Heart right ventricle (tissue), 16 donors: ENCODE measurements around the gene MC2R. TPM values are rescaled to one million over a fixed set of nuclear protein-coding genes. Genes with fewer than 3 reads are reported as not detected.

Experiments
- ATAC-seq, 8 donors: fragments of 200-7000 bp; cut with Tn5 transposase; one replicate each; pipeline ENCODE4 v1.9.1; 2020; ENCODE audit warnings: mild to moderate bottlenecking in 8 of 8, moderate library complexity in 8 of 8, moderate number of reproducible peaks in 1 of 8
- DNase-seq, 2 donors: peaks; one replicate each; pipeline ENCODE4 v3.0.0-alpha.2; 2020
- H3K27ac ChIP-seq, 10 donors: fragments of 200-600 bp; sonication (generic) in 2 of 10; one replicate each; pipeline versions ENCODE4 v1.5.0 to v1.8.0; 2020 to 2022; ENCODE audit warnings: mild to moderate bottlenecking in 3 of 10
- H3K27me3 ChIP-seq, 7 donors: fragments of 200-600 bp; one replicate each; pipeline ENCODE4 v1.8.0; 2021 to 2022; ENCODE audit warnings: mild to moderate bottlenecking in 2 of 7
- H3K36me3 ChIP-seq, 9 donors: fragments of 200-600 bp; sonication (generic) in 1 of 9; one replicate each; pipeline versions ENCODE4 v1.5.0 to v1.8.0; 2020 to 2022; ENCODE audit warnings: mild to moderate bottlenecking in 2 of 9
- H3K4me1 ChIP-seq, 9 donors: fragments of 200-600 bp; sonication (generic) in 1 of 9; one replicate each; pipeline versions ENCODE4 v1.5.0 to v1.8.0; 2020 to 2022; ENCODE audit warnings: mild to moderate bottlenecking in 4 of 9
- H3K4me3 ChIP-seq, 10 donors: fragments of 200-600 bp; sonication (generic) in 2 of 10; one replicate each; pipeline versions ENCODE4 v1.5.0 to v1.8.0; 2020 to 2022; ENCODE audit warnings: mild to moderate bottlenecking in 7 of 10, moderate library complexity in 2 of 10
- H3K9me3 ChIP-seq, 11 donors: fragments of 200-600 bp in 10 of 11; sonication (generic) in 2 of 11; one replicate each; pipeline versions ENCODE4 v1.5.0 to v1.8.0; 2013 to 2022; ENCODE audit warnings: mild to moderate bottlenecking in 2 of 11, control low read depth in 1 of 11, moderate library complexity in 1 of 11
- CTCF ChIP-seq, 9 donors: fragments of 200-600 bp; sonication (generic) in 2 of 9; IDR thresholded peaks; one replicate each; pipeline versions ENCODE4 v1.5.0 to v1.8.0; 2021 to 2022; ENCODE audit warnings: antibody characterized with exemption in 9 of 9, mild to moderate bottlenecking in 5 of 9, moderate library complexity in 1 of 9
- WGBS, 2 donors: extraction: QIAGEN DNeasy Blood & Tissue Kit; methylation state at CpG; one replicate each; pipeline ENCODE4 v1.1.7; 2013; ENCODE audit warnings: inconsistent platforms in 1 of 2; 5-methylcytosine and 5-hydroxymethylcytosine counted together
- intact Hi-C, 10 donors: fragments of 100-400 bp; cut with DNase I; formaldehyde crosslinking; loops; one replicate each; pipeline versions ENCODE4 v1.11.1 to v1.14.2; 2022
- polyA plus RNA-seq, 2 donors: library from polyadenylated mRNA; stranded (reverse); fragments of 200-250 nt; gene quantifications; one replicate each; pipeline ENCODE4 v1.2.3, GENCODE V29; 2013
- total RNA-seq, 10 donors: library from RNA; stranded (reverse); fragmentation: NEBNext Ultra II Directional in 3 of 10; extraction: Animal tissue kit (Norgen Biotek cat#: 25700) in 3 of 10; gene quantifications; one replicate each; pipeline versions ENCODE4 v1.2.1 to v1.2.4, GENCODE V29; 2021 to 2023
- donor health status: Arrhythmogenic right ventricular cardiomyopathy.
- donor health status: ischemic (EF 13 %, LVEDD 7.1; RV severe dilation, severe dysfunction).
- donor health status: healthy with polysubstance abuse.
- donor health status: DM: no; HTN: yes; CAD: no.
- donor health status: DM: no; HTN: no; CAD: no.
- donor health status: ischemic (EF 25% LVEDD 6.9; RV normal size, moderate dysfunction).
- donor health status: ischemic (EF 25% LVEDD 5.7; RV mildly dilated, moderate dysfunction).
- donor health status: healthy.
- donor health status: DM: yes; HTN: yes; CAD: no.
- donor health status: Ischemic cardiomyopathy.
- donor health status: ischemic (EF 35%, LVEDD 5.7; RV mildly dilated, moderate dysfunction).
- donor health status: nonischemic (EF 11% LVEDD 7.7; RV severe dilation, severe dysfunction).
- donor health status: DM: yes; HTN: yes; CAD: no.
- donor health status: PGD.
- donor health status: ischemic (EF 29% LVEDD 5.4; RV normal size, mild dysfunction).
- donor health status: nonischemic (EF 23%, LVEDD 6.1; RV moderate dilation, normal function).

Gene MC2R
- total and polyA plus RNA-seq, 12 donors, result under 0.01 TPM; not detected in 11

GRCh38 chr18:13885009-13885408 is 30.3 kb downstream of the MC2R start:
- H3K27me3 ChIP-seq, result peaks cover 0 to 15% (median 5%) of the 10 kb centered on the region in 7 donors
- 91 to 93% methylated on average over 14 of the region's 14 CpGs for WGBS, 2 donors
- intact Hi-C loops, result no loop called here
- no peaks in the 10 kb centered on the region for H3K4me1 ChIP-seq
- no peaks in the 10 kb centered on the region for H3K36me3 ChIP-seq
- DNase-seq, result no peak
- H3K4me3 ChIP-seq, result no peak overlapping the region
- TF ChIP-seq CTCF (IDR thresholded peaks at IDR 0.05), result no peak
- H3K9me3 ChIP-seq, result no peaks in the 10 kb centered on the region
- no peak for ATAC-seq
- no peak overlapping the region for H3K27ac ChIP-seq

GRCh38 chr18:13879937-13880336 is 35.4 kb downstream of the MC2R start:
- DNase-seq, result no peak
- Histone ChIP-seq H3K4me1 (no peaks in the 10 kb centered on the region), H3K4me3 (no peak overlapping the region), H3K27ac (no peak overlapping the region), H3K27me3 (peaks cover 0 to 16% (median 3%) of the 10 kb centered on the region in 7 donors), H3K9me3 (no peaks in the 10 kb centered on the region), H3K36me3 (no peaks in the 10 kb centered on the region)
- intact Hi-C loops, result no loop called here
- ATAC-seq, result no peak
- no peak for TF ChIP-seq CTCF (IDR thresholded peaks at IDR 0.05)
- WGBS, 2 donors, result 47 to 61% methylated on average over 1 of the region's 1 CpG

- DNase-seq (no peak), ATAC-seq (no peak)
- Histone ChIP-seq H3K4me1 (no peaks in the 10 kb centered on the region), H3K27me3 (peaks cover 0 to 18% (median 8%) of the 10 kb centered on the region in 7 donors), H3K27ac (no peak overlapping the region), H3K4me3 (no peak overlapping the region), H3K9me3 (no peaks in the 10 kb centered on the region), H3K36me3 (no peaks in the 10 kb centered on the region)
- intact Hi-C loops, result no loop called here
- 89 to 92% methylated on average over 7 of the region's 7 CpGs for WGBS, 2 donors
- TF ChIP-seq CTCF (IDR thresholded peaks at IDR 0.05), result no peak
These were observed 35.8 kb downstream of the MC2R start for GRCh38 chr18:13879492-13879891.

DNA sequence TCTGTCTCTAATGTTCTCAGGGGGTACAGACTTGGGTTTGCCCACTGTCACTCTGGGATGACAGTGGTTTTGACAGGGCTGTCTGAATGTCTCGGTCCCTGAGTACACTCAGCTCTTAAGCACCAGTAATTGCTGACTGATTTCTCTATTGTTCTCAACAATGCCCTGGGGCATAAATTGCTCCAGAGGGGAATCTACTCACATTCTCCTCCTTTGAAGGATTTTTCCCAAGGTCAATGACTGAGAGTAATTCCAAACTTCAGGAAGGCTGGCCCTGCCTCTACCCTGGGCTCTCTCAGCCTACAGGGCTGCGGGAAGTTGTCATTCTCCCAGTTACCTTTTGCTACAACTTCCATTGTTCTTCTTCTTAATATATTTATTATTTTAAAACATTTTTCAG is 36.5 kb downstream of the MC2R start:
- TF ChIP-seq CTCF (IDR thresholded peaks at IDR 0.05), result no peak
- no peak overlapping the region for H3K4me3 ChIP-seq
- DNase-seq, result no peak
- peaks cover 0 to 23% (median 8%) of the 10 kb centered on the region in 7 donors for H3K27me3 ChIP-seq
- ATAC-seq, result no peak
- H3K4me1 ChIP-seq, result no peaks in the 10 kb centered on the region
- no peak overlapping the region for H3K27ac ChIP-seq
- H3K9me3 ChIP-seq, result no peaks in the 10 kb centered on the region
- intact Hi-C loops, result no loop called here
- WGBS, 2 donors, result 79% methylated on average over 2 of the region's 2 CpGs
- H3K36me3 ChIP-seq, result no peaks in the 10 kb centered on the region
